Lung (tissue), 12 donors: Measurements from ENCODE around the gene OLIG1. TPM values are rescaled to one million over a fixed set of nuclear protein-coding genes. Genes with fewer than 3 reads are reported as not detected.

ENCODE experiments used
- ATAC-seq: fragments of 200-7000 bp; cut with Tn5 transposase; one replicate; pipeline ENCODE4 v1.9.1; 2020; ENCODE audit warnings: moderate number of reproducible peaks; ENCODE audit not compliant: insufficient read depth, low FRiP score
- DNase-seq, 3 donors: peaks; one replicate each; pipeline ENCODE4 v3.0.0-alpha.2; 2013 to 2017
- H3K27ac ChIP-seq, 2 donors: one replicate each; pipeline ENCODE4 v1.5.1; 2013; ENCODE audit warnings: mild to moderate bottlenecking in 2 of 2, moderate library complexity in 2 of 2, control low read depth in 1 of 2, inconsistent platforms in 1 of 2, low read depth in 1 of 2, low read length in 1 of 2
- H3K27me3 ChIP-seq, 3 donors: one replicate each; pipeline ENCODE4 v1.5.1; 2013; ENCODE audit warnings: low read length in 2 of 3; ENCODE audit not compliant: control insufficient read depth in 3 of 3, insufficient read depth in 3 of 3
- H3K36me3 ChIP-seq, 4 donors: one replicate each; pipeline ENCODE4 v1.5.1; 2013; ENCODE audit warnings: low read length in 4 of 4, mild to moderate bottlenecking in 1 of 4, moderate library complexity in 1 of 4; ENCODE audit not compliant: control insufficient read depth in 4 of 4, insufficient read depth in 4 of 4
- H3K4me1 ChIP-seq, 5 donors: one replicate each; pipeline ENCODE4 v1.5.1; 2013; ENCODE audit warnings: low read length in 5 of 5, mild to moderate bottlenecking in 2 of 5, moderate library complexity in 1 of 5; ENCODE audit not compliant: control insufficient read depth in 5 of 5, insufficient read depth in 5 of 5
- H3K4me3 ChIP-seq: one replicate; pipeline ENCODE4 v1.5.1; 2013; ENCODE audit warnings: mild to moderate bottlenecking, control low read depth, moderate library complexity
- H3K9ac ChIP-seq, 2 donors: one replicate each; pipeline ENCODE4 v1.5.1; 2013; ENCODE audit warnings: low read length in 2 of 2, control low read depth in 1 of 2; ENCODE audit not compliant: insufficient read depth in 1 of 2
- H3K9me3 ChIP-seq, 4 donors: one replicate each; pipeline ENCODE4 v1.5.1; 2013; ENCODE audit warnings: low read length in 3 of 4, mild to moderate bottlenecking in 1 of 4, moderate library complexity in 1 of 4; ENCODE audit not compliant: control insufficient read depth in 4 of 4, insufficient read depth in 3 of 4
- CTCF ChIP-seq: IDR thresholded peaks from 2 replicates; pipeline ENCODE4 v1.5.1; 2012; ENCODE audit warnings: mild to moderate bottlenecking; ENCODE audit errors: control extremely low read depth, extremely low read depth
- whole genome bisulfite sequencing, 2 donors: extraction: QIAGEN DNeasy Blood & Tissue Kit; methylation state at CpG; one replicate each; pipeline ENCODE4 v1.1.7; 2013; 5-methylcytosine and 5-hydroxymethylcytosine counted together
- polyA plus RNA-seq, 2 donors: library from polyadenylated mRNA; stranded (reverse); fragments of 200-250 nt; gene quantifications; one replicate each; pipeline ENCODE4 v1.2.1, GENCODE V29; 2013
- total RNA-seq, 2 donors: library from RNA; depleted of rRNA in 1 of 2; stranded (reverse); fragments of >200 nt in 1 of 2; gene quantifications; one replicate each; pipeline ENCODE4 v1.2.1, GENCODE V29; 2014 to 2021
- donor health status: control.
- donor health status: control.
- donor health status: Bipolar disorder and iron deficiency.
- donor health status: healthy.
- donor health status: DM: yes; HTN: yes; CAD: no.

The OLIG1 gene
- total and polyA plus RNA-seq, 4 donors: 1.2 to 4.1 (median 1.7) TPM

GRCh38 chr21:33025489-33026442 is 44.2 kb upstream of the OLIG1 start, which contains the start of gene OLIG2:
Gene OLIG2, plus strand, starts transcription at chr21:33025935. Its CDS starts 928 bp downstream, at chr21:33026863.
- H3K27ac ChIP-seq: no peak within 1 kb of the TSS
- DNase-seq (peak in 1 of 3 donors; percentile 38), ATAC-seq (no peak)
- H3K4me1 ChIP-seq: peaks cover 0 to 22% (median 4%) of the 10 kb centered on the region in 5 donors
- no peak within 1 kb of the TSS for H3K9ac ChIP-seq
- H3K4me3 ChIP-seq: no peak within 1 kb of the TSS
- TF ChIP-seq CTCF: no peak
- no peaks in the 10 kb centered on the region for H3K36me3 ChIP-seq
- peaks cover 0 to 4% (median 0%) of the 10 kb centered on the region in 4 donors for H3K9me3 ChIP-seq
- 1 to 3% methylated on average over 55 to 59 of the region's 59 CpGs for WGBS, 2 donors
- H3K27me3 ChIP-seq: peaks cover 51 to 96% (median 84%) of the 10 kb centered on the region in 3 donors

GRCh38 chr21:33026443-33026858 is 43.5 kb upstream of the OLIG1 start:
- 4 to 5% methylated on average over 21 of the region's 21 CpGs for WGBS, 2 donors
- no peak overlapping the region for H3K4me3 ChIP-seq
- peaks cover 0 to 7% (median 0%) of the 10 kb centered on the region in 4 donors for H3K9me3 ChIP-seq
- no peak overlapping the region for H3K27ac ChIP-seq
- TF ChIP-seq CTCF: no peak
- ATAC-seq (no peak), DNase-seq (no peak)
- H3K36me3 ChIP-seq: no peaks in the 10 kb centered on the region
- H3K4me1 ChIP-seq: peaks cover 0 to 22% (median 4%) of the 10 kb centered on the region in 5 donors
- H3K27me3 ChIP-seq: peaks cover 44 to 96% (median 82%) of the 10 kb centered on the region in 3 donors
- H3K9ac ChIP-seq: no peak overlapping the region

GRCh38 chr21:33026878-33027400 is 43.0 kb upstream of the OLIG1 start:
- DNase-seq: no peak
- H3K4me3 ChIP-seq: no peak overlapping the region
- 2 to 3% methylated on average over 49 to 54 of the region's 54 CpGs for WGBS, 2 donors
- no peak for ATAC-seq
- peaks cover 0 to 7% (median 0%) of the 10 kb centered on the region in 4 donors for H3K9me3 ChIP-seq
- H3K36me3 ChIP-seq: no peaks in the 10 kb centered on the region
- H3K4me1 ChIP-seq: peaks cover 0 to 22% (median 4%) of the 10 kb centered on the region in 5 donors
- H3K27me3 ChIP-seq: peaks cover 42 to 96% (median 82%) of the 10 kb centered on the region in 3 donors
- no peak overlapping the region for H3K27ac ChIP-seq
- no peak for TF ChIP-seq CTCF
- no peak overlapping the region for H3K9ac ChIP-seq
